DND-41 (cell line): ENCODE results near the gene SLC48A1.

Experiments
- EZH2 ChIP-seq: IDR thresholded peaks from 3 replicates; pipeline ENCODE4 v1.6.1; 2012; ENCODE audit warnings: borderline replicate concordance, low read depth, mild to moderate bottlenecking, moderate library complexity, low read length, inconsistent platforms; ENCODE audit not compliant: severe bottlenecking
- TF ChIP-seq, protein P1 (sequence below): IDR thresholded peaks from 2 replicates; pipeline ENCODE4 v1.5.1; 2012; ENCODE audit warnings: borderline replicate concordance, low read length, moderate library complexity, mild to moderate bottlenecking; ENCODE audit not compliant: poor library complexity, severe bottlenecking; ENCODE audit errors: extremely low read depth

DNA sequence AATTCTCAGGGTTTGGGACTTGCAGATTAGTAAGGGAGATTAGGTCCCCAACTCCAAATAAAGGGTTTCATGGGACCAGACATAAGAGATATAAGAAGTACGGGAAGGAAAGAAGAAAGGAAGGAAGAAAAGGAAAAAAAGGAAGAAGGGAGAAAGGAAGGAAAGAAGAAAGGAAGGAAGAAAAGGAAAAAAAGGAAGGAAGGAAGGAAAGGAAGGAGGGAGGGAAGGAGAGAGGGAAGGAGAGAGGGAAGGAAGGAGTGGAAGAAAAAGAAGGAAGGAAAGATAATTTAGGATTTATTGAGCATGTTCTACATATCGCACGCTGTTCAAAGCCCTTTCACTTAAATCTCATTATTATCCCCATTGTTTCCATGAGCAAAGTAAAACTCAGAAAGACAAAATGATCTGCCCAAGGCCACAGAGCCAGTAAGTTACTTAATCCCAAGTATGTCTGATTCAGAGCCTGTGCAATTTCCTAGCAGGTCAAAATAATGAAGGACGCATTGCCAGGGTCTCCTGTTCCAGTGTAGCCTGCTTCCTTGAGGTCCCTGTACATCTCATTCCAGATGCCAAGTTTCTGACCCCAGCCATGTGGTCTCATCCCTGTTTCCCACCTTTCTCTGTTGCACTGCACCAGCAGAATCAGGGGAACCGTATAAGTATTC, 50.5 kb downstream of the SLC48A1 start:
- TF ChIP-seq, protein P1, sequence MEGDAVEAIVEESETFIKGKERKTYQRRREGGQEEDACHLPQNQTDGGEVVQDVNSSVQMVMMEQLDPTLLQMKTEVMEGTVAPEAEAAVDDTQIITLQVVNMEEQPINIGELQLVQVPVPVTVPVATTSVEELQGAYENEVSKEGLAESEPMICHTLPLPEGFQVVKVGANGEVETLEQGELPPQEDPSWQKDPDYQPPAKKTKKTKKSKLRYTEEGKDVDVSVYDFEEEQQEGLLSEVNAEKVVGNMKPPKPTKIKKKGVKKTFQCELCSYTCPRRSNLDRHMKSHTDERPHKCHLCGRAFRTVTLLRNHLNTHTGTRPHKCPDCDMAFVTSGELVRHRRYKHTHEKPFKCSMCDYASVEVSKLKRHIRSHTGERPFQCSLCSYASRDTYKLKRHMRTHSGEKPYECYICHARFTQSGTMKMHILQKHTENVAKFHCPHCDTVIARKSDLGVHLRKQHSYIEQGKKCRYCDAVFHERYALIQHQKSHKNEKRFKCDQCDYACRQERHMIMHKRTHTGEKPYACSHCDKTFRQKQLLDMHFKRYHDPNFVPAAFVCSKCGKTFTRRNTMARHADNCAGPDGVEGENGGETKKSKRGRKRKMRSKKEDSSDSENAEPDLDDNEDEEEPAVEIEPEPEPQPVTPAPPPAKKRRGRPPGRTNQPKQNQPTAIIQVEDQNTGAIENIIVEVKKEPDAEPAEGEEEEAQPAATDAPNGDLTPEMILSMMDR: no peak
- TF ChIP-seq EZH2: no peak
